HepG2 (cell line): ENCODE results near the gene WDR86. TPM values are rescaled to one million over a fixed set of nuclear protein-coding genes. Genes with fewer than 3 reads are reported as not detected.

Experiments
- ATAC-seq: fragments of 200-7000 bp; cut with Tn5 transposase; 3 replicates; pipeline ENCODE4 v1.9.1; 2020; ENCODE audit warnings: mild to moderate bottlenecking, moderate library complexity
- BruUV-seq: library from RNA; stranded (reverse); fragments of 400-500 nt; replicated peaks from 2 replicates; lab custom pipeline; 2021; lab: Mats Ljungman, UMichigan
- CTCF ChIA-PET: fragments of 300-600 bp; formaldehyde crosslinking; extraction: SDS; loops from one replicate; lab custom pipeline; 2021; ENCODE audit warnings: low total read pairs, inconsistent platforms, low intra/inter-chr PET ratio; lab: Yijun Ruan, JAX
- POLR2A ChIA-PET: fragments of 350-600 bp; sonication (Branson Sonifier 250); formaldehyde crosslinking; loops from one replicate; lab custom pipeline; 2020; ENCODE audit warnings: antibody characterized with exemption, inconsistent platforms; lab: Yijun Ruan, JAX
- DNase-seq: peaks from one replicate; pipeline ENCODE4 v3.0.0-alpha.2; 2015; ENCODE audit warnings: low spot score
- FAIRE-seq: peaks from 3 replicates; lab custom pipeline; 2011; peaks lifted over from hg19 to GRCh38; lab: Jason Lieb, UNC
- H2AFZ ChIP-seq: one replicate; pipeline ENCODE4 v1.6.1; 2011; ENCODE audit warnings: low read length, inconsistent platforms
- H3K27ac ChIP-seq: fragments of 300-600 bp; 3 replicates; pipeline ENCODE4 v1.8.0; 2011; ENCODE audit warnings: mixed run types, mild to moderate bottlenecking, mixed read lengths, low read length, inconsistent platforms; ENCODE audit not compliant: insufficient read depth; ENCODE audit errors: extremely low read length
- H3K27me3 ChIP-seq, 2 experiments: fragments of 200-600 bp in 1 of 2; 2 replicates in 1 of 2; 3 replicates in 1 of 2; pipeline versions ENCODE4 v1.6.0 to v1.8.0; 2011; ENCODE audit warnings: low read length in 2 of 2, mild to moderate bottlenecking in 2 of 2, moderate library complexity in 2 of 2, inconsistent platforms in 1 of 2; ENCODE audit not compliant: insufficient read depth in 2 of 2, control insufficient read depth in 1 of 2
- H3K36me3 ChIP-seq, 2 experiments: fragments of 200-600 bp in 1 of 2; replicated peaks in 1 of 2; 2 replicates in 1 of 2; 3 replicates in 1 of 2; pipeline versions ENCODE4 v1.5.1 to v1.8.0; 2011; ENCODE audit warnings: low read length in 2 of 2, inconsistent platforms in 1 of 2; ENCODE audit not compliant: insufficient read depth in 2 of 2, control insufficient read depth in 1 of 2
- H3K4me1 ChIP-seq: 2 replicates; pipeline ENCODE4 v1.5.1; 2012; ENCODE audit warnings: low read length, inconsistent platforms; ENCODE audit not compliant: insufficient read depth
- H3K4me2 ChIP-seq: 2 replicates; pipeline ENCODE4 v1.6.0; 2011; ENCODE audit warnings: low read depth, low read length, inconsistent platforms
- H3K4me3 ChIP-seq, 3 experiments: fragments of 200-600 bp in 1 of 3; sonication (generic), shearing (Covaris generic) in 1 of 3; replicated peaks in 1 of 3; 2 replicates each; pipeline ENCODE4 v1.5.1; 2011 to 2016; ENCODE audit warnings: low read length in 3 of 3, inconsistent platforms in 2 of 3, low read depth in 2 of 3, mild to moderate bottlenecking in 2 of 3, control low read depth in 1 of 3, mixed read lengths in 1 of 3; ENCODE audit not compliant: insufficient read depth in 1 of 3
- H3K79me2 ChIP-seq: one replicate; pipeline ENCODE4 v1.6.1; 2011; ENCODE audit warnings: low read length, inconsistent platforms; ENCODE audit not compliant: insufficient read depth
- H3K9ac ChIP-seq: 2 replicates; pipeline ENCODE4 v1.6.0; 2011; ENCODE audit warnings: mild to moderate bottlenecking, low read depth, low read length, inconsistent platforms; ENCODE audit not compliant: insufficient read depth
- H3K9me3 ChIP-seq: 2 replicates; pipeline ENCODE4 v1.5.1; 2012; ENCODE audit warnings: mild to moderate bottlenecking, low read length
- H4K20me1 ChIP-seq: 2 replicates; pipeline ENCODE4 v1.6.0; 2011; ENCODE audit warnings: inconsistent platforms, mild to moderate bottlenecking, low read length, moderate library complexity; ENCODE audit not compliant: insufficient read depth
- ERF ChIP-seq: IDR thresholded peaks from 2 replicates; pipeline ENCODE4 v1.6.1; 2018; ENCODE audit warnings: missing biosample characterization, missing genetic modification reagents
- GATAD2A ChIP-seq: IDR thresholded peaks from 2 replicates; pipeline ENCODE4 v1.6.1; 2016
- KDM5A ChIP-seq: fragments of 200-600 bp; sonication (generic); IDR thresholded peaks from 2 replicates; pipeline ENCODE4 v1.7.0; 2018; ENCODE audit warnings: antibody characterized with exemption, mild to moderate bottlenecking, low read length, borderline replicate concordance
- MAX ChIP-seq: IDR thresholded peaks from 2 replicates; pipeline ENCODE4 v1.6.1; 2012; ENCODE audit warnings: inconsistent platforms
- MED13 ChIP-seq: sonication (generic); formaldehyde crosslinking; IDR thresholded peaks from 2 replicates; pipeline ENCODE4 v1.5.0; 2020; ENCODE audit warnings: missing genetic modification reagents
- NR2F1 ChIP-seq, 2 experiments: fragments of 450-650 bp in 1 of 2; formaldehyde crosslinking in 1 of 2; IDR thresholded peaks; 2 replicates each; pipeline versions ENCODE4 v1.5.0 to v1.6.1; 2016 to 2020; ENCODE audit warnings: mild to moderate bottlenecking in 1 of 2, missing compliant biosample characterization in 1 of 2, missing genetic modification reagents in 1 of 2, moderate library complexity in 1 of 2
- RFX3 ChIP-seq: IDR thresholded peaks from 2 replicates; pipeline ENCODE4 v1.6.1; 2016; ENCODE audit warnings: missing biosample characterization, missing genetic modification reagents
- ZBED4 ChIP-seq: sonication (generic); formaldehyde crosslinking; IDR thresholded peaks from 2 replicates; pipeline ENCODE4 v1.4.0; 2020; ENCODE audit warnings: missing genetic modification reagents, borderline replicate concordance
- ZNF24 ChIP-seq: fragments of 450-650 bp; IDR thresholded peaks from 2 replicates; pipeline ENCODE4 v1.6.1; 2017; ENCODE audit warnings: antibody characterized with exemption, mild to moderate bottlenecking
- ZNF251 ChIP-seq: sonication (generic); formaldehyde crosslinking; IDR thresholded peaks from 2 replicates; pipeline ENCODE4 v1.9.0; 2021; ENCODE audit warnings: mild to moderate bottlenecking, missing genetic modification reagents
- ZNF484 ChIP-seq: sonication (generic); formaldehyde crosslinking; IDR thresholded peaks from 2 replicates; pipeline ENCODE4 v1.5.1; 2020; ENCODE audit warnings: mild to moderate bottlenecking, low read depth, missing genetic modification reagents, borderline replicate concordance
- ZNF552 ChIP-seq: sonication (generic); formaldehyde crosslinking; IDR thresholded peaks from 2 replicates; pipeline ENCODE4 v1.9.0; 2022; ENCODE audit warnings: missing genetic modification reagents, mild to moderate bottlenecking, borderline replicate concordance
- ZNF567 ChIP-seq: sonication (generic); formaldehyde crosslinking; IDR thresholded peaks from 2 replicates; pipeline ENCODE4 v1.8.1; 2023; ENCODE audit warnings: mild to moderate bottlenecking, missing genetic modification reagents, borderline replicate concordance
- ZNF572 ChIP-seq: sonication (generic); formaldehyde crosslinking; IDR thresholded peaks from 2 replicates; pipeline ENCODE4 v1.5.1; 2020; ENCODE audit warnings: mild to moderate bottlenecking, missing genetic modification reagents
- ZNF75D ChIP-seq: sonication (generic); formaldehyde crosslinking; IDR thresholded peaks from 2 replicates; pipeline ENCODE4 v1.8.1; 2023; ENCODE audit warnings: missing genetic modification reagents, mild to moderate bottlenecking, borderline replicate concordance
- ZNF777 ChIP-seq: sonication (generic); formaldehyde crosslinking; IDR thresholded peaks from 2 replicates; pipeline ENCODE4 v1.4.0; 2020; ENCODE audit warnings: missing genetic modification reagents
- ZNF780A ChIP-seq: sonication (generic); formaldehyde crosslinking; IDR thresholded peaks from 2 replicates; pipeline ENCODE4 v1.8.0; 2022; ENCODE audit warnings: mild to moderate bottlenecking, missing genetic modification reagents, moderate library complexity
- WGBS: methylation state at CpG from one replicate; pipeline ENCODE4 v1.1.6; 2017; ENCODE audit warnings: low lambda C conversion rate; 5-methylcytosine and 5-hydroxymethylcytosine counted together
- in situ Hi-C: cut with HindIII; loops from 2 replicates; pipeline ENCODE4 v1.10.0; 2017; ENCODE audit warnings: low pct_unique_long_range_greater_than_20kb; ENCODE audit not compliant: extremely low pct_ligation_motif_present
- intact Hi-C: fragments of 100-400 bp; cut with micrococcal nuclease; formaldehyde crosslinking; loops from one replicate; pipeline ENCODE4 v1.10.0; 2022; ENCODE audit not compliant: unreplicated experiment
- polyA plus RNA-seq, 8 experiments: library from polyadenylated mRNA; depleted of rRNA in 3 of 8; stranded (reverse) in 7 of 8; unstranded in 1 of 8; fragments of >200 nt; fragmentation: Illumina TruSeq in 4 of 8; extraction: Trizol in 4 of 8; gene quantifications; 2 replicates each; pipeline versions ENCODE4 v1.2.1 to v1.2.3, GENCODE V29; 2011 to 2016; ENCODE audit warnings: low read depth in 4 of 8, missing spikeins in 1 of 8, mixed read lengths in 1 of 8; ENCODE audit not compliant: insufficient read depth in 1 of 8
- total RNA-seq, 5 experiments: library from RNA; depleted of rRNA; stranded (reverse); fragments of >200 nt; fragmentation: Illumina TruSeq; extraction: Trizol; gene quantifications; 2 replicates each; pipeline ENCODE4 v1.2.3, GENCODE V29; 2016; ENCODE audit warnings: low read depth in 1 of 5
- TF ChIP-seq, protein P1 (sequence below): IDR thresholded peaks from 2 replicates; pipeline ENCODE4 v1.6.1; 2016
- TF ChIP-seq, protein P2 (sequence below): sonication (generic); formaldehyde crosslinking; IDR thresholded peaks from 2 replicates; pipeline ENCODE4 v1.8.0; 2022; ENCODE audit warnings: low read depth, missing genetic modification reagents

WDR86 gene
- total and polyA plus RNA-seq, 2 of the 13 experiments (the other 11 are each of a cell fraction or from before 2014, with no cell fraction given), result 0.11 to 2.9 TPM

- TF ChIP-seq MED13 (no peak), NR2F1 (CRISPR knock-in tag; IDR thresholded peaks at IDR 0.05) (no peak), ZNF552 (CRISPR knock-in tag) (no peak), RFX3 (no peak), ZNF251 (no peak), KDM5A (no peak), ZNF567 (no peak), MAX (no peak), ZNF24 (no peak), ERF (no peak), ZNF572 (CRISPR knock-in tag) (no peak), ZNF777 (CRISPR knock-in tag) (no peak), ZNF75D (no peak), ZBED4 (CRISPR knock-in tag) (no peak), ZNF780A (CRISPR knock-in tag) (no peak), ZNF484 (no peak), GATAD2A (CRISPR knock-in tag) (no peak)
- TF ChIP-seq, protein P1, sequence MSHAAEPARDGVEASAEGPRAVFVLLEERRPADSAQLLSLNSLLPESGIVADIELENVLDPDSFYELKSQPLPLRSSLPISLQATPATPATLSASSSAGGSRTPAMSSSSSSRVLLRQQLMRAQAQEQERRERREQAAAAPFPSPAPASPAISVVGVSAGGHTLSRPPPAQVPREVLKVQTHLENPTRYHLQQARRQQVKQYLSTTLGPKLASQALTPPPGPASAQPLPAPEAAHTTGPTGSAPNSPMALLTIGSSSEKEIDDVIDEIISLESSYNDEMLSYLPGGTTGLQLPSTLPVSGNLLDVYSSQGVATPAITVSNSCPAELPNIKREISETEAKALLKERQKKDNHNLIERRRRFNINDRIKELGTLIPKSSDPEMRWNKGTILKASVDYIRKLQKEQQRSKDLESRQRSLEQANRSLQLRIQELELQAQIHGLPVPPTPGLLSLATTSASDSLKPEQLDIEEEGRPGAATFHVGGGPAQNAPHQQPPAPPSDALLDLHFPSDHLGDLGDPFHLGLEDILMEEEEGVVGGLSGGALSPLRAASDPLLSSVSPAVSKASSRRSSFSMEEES (CRISPR knock-in tag), result no peak
- TF ChIP-seq, protein P2, sequence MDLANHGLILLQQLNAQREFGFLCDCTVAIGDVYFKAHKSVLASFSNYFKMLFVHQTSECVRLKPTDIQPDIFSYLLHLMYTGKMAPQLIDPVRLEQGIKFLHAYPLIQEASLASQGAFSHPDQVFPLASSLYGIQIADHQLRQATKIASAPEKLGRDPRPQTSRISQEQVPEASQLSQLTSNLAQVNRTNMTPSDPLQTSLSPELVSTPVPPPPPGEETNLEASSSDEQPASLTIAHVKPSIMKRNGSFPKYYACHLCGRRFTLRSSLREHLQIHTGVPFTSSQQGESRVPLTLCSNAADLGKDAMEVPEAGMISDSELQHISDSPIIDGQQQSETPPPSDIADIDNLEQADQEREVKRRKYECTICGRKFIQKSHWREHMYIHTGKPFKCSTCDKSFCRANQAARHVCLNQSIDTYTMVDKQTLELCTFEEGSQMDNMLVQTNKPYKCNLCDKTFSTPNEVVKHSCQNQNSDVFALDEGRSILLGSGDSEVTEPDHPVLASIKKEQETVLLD (CRISPR knock-in tag), result no peak
- FAIRE-seq (no peak), ATAC-seq (no peak), DNase-seq (no peak)
- ChIA-PET CTCF (no interaction called here), POLR2A (no interaction called here)
- H3K9ac ChIP-seq, result no peak overlapping the region
- H4K20me1 ChIP-seq, result no peaks in the 10 kb centered on the region
- no peaks in the 10 kb centered on the region for H3K27me3 ChIP-seq
- intact Hi-C loops, result no loop called here
- in situ Hi-C loops, result no loop called here
- no peak overlapping the region for H3K4me2 ChIP-seq
- WGBS, result 100% methylated on average over 1 of the region's 2 CpGs
- H3K36me3 ChIP-seq, result peaks cover 6 to 25% of the 10 kb centered on the region in 2 experiments; a peak in 4 of 5 replicates
- no peak overlapping the region for H2AFZ ChIP-seq
- H3K27ac ChIP-seq, result no peak overlapping the region
- no peaks in the 10 kb centered on the region for H3K9me3 ChIP-seq
- H3K4me3 ChIP-seq, result no peak overlapping the region
- H3K4me1 ChIP-seq, result no peaks in the 10 kb centered on the region
- BruUV-seq, result no TSS peak
- no peaks in the 10 kb centered on the region for H3K79me2 ChIP-seq
Observed at GRCh38 chr7:151371266-151371665, 38.6 kb downstream of the WDR86 start.
